Esophagus squamous epithelium (tissue), 5 donors: ENCODE measurements around the gene AP1S3. TPM values are rescaled to one million over a fixed set of nuclear protein-coding genes. Genes with fewer than 3 reads are reported as not detected.
A peak's percentile ranks its signal among the peaks of the same experiment; 100 is the strongest.

Source experiments
- DNase-seq: peaks from one replicate; lab custom pipeline; 2025; lab: John Stamatoyannopoulos, UW
- H3K27ac ChIP-seq, 4 donors: fragments of 200-600 bp; sonication (generic); one replicate each; pipeline ENCODE4 v1.5.1; 2016 to 2019; ENCODE audit warnings: mild to moderate bottlenecking in 1 of 4
- H3K27me3 ChIP-seq, 4 donors: fragments of 200-600 bp; sonication (generic); 1 replicate in 3 of 4; 2 replicates in 1 of 4; pipeline versions ENCODE4 v1.5.1 to v1.6.0; 2017 to 2021; ENCODE audit warnings: antibody characterized with exemption in 1 of 4
- H3K36me3 ChIP-seq, 3 donors: fragments of 200-600 bp; sonication (generic); one replicate each; pipeline ENCODE4 v1.5.1; 2016 to 2019
- H3K4me1 ChIP-seq, 3 donors: fragments of 200-600 bp; sonication (generic); one replicate each; pipeline ENCODE4 v1.5.1; 2017 to 2019
- H3K4me3 ChIP-seq, 4 donors: fragments of 200-600 bp; sonication (generic); 1 replicate in 3 of 4; 2 replicates in 1 of 4; pipeline ENCODE4 v1.5.1; 2016 to 2019; ENCODE audit warnings: mild to moderate bottlenecking in 2 of 4, moderate library complexity in 1 of 4
- H3K9me3 ChIP-seq, 3 donors: fragments of 200-600 bp; sonication (generic); one replicate each; pipeline ENCODE4 v1.5.1; 2016 to 2019
- POLR2A ChIP-seq, 4 donors: fragments of 450-650 bp; IDR thresholded peaks; one replicate each; pipeline ENCODE4 v1.6.1; 2017; ENCODE audit warnings: antibody characterized with exemption in 4 of 4, mild to moderate bottlenecking in 4 of 4, moderate library complexity in 3 of 4
- WGBS, 2 donors: methylation state at CpG; one replicate each; pipeline ENCODE4 v1.1.5; 2018; 5-methylcytosine and 5-hydroxymethylcytosine counted together
- intact Hi-C: fragments of 100-400 bp; cut with DNase I; formaldehyde crosslinking; loops from one replicate; pipeline ENCODE4 v1.15.0; 2022
- total RNA-seq, 4 donors: library from RNA; depleted of rRNA; stranded (reverse); fragments of >200 nt; gene quantifications; one replicate each; pipeline ENCODE4 v1.1.0, GENCODE V29; 2016
- TF ChIP-seq, protein P1 (sequence below), 6 experiments: fragments of 450-650 bp in 4 of 6; fragments of 200-600 bp in 2 of 6; sonication (generic) in 2 of 6; IDR thresholded peaks; one replicate each; pipeline ENCODE4 v1.5.1; 2016 to 2019; ENCODE audit warnings: antibody characterized with exemption in 6 of 6, mild to moderate bottlenecking in 4 of 6, moderate library complexity in 4 of 6
- donor health status: DM: yes; HTN: yes; CAD: no.

AP1S3 gene
- total RNA-seq, 4 donors from 2014 or later = 11.3 to 27.4 (median 15.6) TPM

DNA sequence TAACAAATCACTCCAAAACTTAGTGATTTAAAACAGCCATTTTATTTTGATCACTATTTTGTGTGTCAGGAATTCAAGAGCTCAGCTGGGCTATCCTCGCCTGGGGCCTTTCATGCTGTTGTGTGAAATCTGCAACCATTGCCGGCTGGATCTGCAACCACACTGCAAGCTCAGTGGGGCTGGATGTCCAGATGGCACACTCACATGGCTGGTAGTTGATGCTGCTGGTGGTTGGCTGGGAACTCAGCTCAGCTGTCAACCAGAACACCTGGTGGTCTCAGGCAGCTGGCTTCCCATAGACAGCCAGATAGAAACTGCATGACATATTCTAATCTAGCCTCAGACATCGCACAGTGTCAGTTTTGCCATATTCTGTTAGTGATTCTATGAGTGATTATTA, 30.6 kb upstream of the AP1S3 start:
- intact Hi-C loops = no loop called here

DNA sequence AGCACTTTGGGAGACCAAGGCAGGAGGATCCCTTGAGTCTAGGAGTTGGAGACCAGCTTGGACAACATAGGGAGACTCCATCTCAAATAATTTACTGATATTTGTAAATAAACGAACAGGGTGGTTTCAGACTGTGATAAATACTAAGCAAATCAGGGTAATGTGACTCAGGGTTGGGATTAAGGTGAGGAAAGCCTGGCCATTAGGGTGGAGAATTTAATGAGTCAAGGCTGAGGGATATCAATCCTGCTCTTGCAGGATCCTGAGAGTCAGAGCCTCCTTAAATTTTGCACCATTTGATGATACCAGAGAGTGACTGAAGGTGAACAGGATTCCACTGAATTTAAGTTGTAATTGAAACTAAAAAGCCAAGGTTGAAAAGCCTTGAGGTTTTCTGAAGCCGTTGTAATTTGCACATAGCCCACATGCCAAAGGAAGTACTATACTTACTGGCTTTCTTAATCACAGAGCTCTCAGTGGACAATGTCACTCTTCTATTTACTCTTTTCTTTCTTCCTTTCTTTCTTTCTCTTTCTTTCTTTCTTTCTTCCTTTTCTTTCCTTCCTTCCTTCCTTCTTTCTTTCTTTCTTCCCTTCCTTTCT, 28.6 kb upstream of the AP1S3 start:
- Histone ChIP-seq H3K9me3 (no peaks in the 10 kb centered on the region), H3K36me3 (peaks cover 0 to 13% (median 0%) of the 10 kb centered on the region in 3 donors), H3K4me1 (peaks cover 0 to 8% (median 4%) of the 10 kb centered on the region in 3 donors), H3K27ac (no peak overlapping the region), H3K4me3 (no peak overlapping the region), H3K27me3 (no peaks in the 10 kb centered on the region)
- 35 to 50% methylated on average over 2 of the region's 2 CpGs for WGBS, 2 donors
- intact Hi-C loops = no loop called here
- TF ChIP-seq, protein P1, sequence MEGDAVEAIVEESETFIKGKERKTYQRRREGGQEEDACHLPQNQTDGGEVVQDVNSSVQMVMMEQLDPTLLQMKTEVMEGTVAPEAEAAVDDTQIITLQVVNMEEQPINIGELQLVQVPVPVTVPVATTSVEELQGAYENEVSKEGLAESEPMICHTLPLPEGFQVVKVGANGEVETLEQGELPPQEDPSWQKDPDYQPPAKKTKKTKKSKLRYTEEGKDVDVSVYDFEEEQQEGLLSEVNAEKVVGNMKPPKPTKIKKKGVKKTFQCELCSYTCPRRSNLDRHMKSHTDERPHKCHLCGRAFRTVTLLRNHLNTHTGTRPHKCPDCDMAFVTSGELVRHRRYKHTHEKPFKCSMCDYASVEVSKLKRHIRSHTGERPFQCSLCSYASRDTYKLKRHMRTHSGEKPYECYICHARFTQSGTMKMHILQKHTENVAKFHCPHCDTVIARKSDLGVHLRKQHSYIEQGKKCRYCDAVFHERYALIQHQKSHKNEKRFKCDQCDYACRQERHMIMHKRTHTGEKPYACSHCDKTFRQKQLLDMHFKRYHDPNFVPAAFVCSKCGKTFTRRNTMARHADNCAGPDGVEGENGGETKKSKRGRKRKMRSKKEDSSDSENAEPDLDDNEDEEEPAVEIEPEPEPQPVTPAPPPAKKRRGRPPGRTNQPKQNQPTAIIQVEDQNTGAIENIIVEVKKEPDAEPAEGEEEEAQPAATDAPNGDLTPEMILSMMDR (IDR thresholded peaks at IDR 0.05) = no peak
- TF ChIP-seq POLR2A (IDR thresholded peaks at IDR 0.05) = no peak
- DNase-seq = no peak

More for the DNA sequence above, 30.6 kb upstream of the AP1S3 start:
- TF ChIP-seq, protein P1 (IDR thresholded peaks at IDR 0.05) = no peak
- TF ChIP-seq POLR2A (IDR thresholded peaks at IDR 0.05) = no peak
- 74 to 100% methylated on average over 1 to 3 of the region's 3 CpGs for WGBS, 2 donors
- Histone ChIP-seq H3K27ac (no peak overlapping the region), H3K27me3 (no peaks in the 10 kb centered on the region), H3K36me3 (peaks cover 0 to 23% (median 0%) of the 10 kb centered on the region in 3 donors), H3K4me1 (no peaks in the 10 kb centered on the region), H3K9me3 (no peaks in the 10 kb centered on the region), H3K4me3 (no peak overlapping the region)
- DNase-seq = no peak

DNA sequence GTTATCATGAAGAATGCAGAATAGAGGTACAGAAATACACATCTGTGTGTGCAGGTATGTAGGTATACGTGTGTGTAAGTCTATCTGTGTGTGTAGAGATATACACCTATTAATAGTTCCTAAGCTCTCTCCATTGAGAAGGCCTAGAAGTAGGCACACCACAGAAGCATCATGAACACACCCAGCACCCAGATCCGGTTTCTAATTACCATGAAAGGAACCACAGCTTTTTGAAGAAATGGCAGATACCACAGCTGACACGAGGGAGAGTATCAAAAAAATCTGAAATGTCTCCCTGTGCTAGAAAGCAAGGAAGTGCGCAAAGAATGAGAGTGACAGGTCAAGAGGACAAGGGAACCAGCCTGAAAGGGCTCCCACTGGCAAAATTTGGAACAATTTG, 27.7 kb upstream of the AP1S3 start:
- Histone ChIP-seq H3K36me3 (peaks cover 0 to 4% (median 0%) of the 10 kb centered on the region in 3 donors), H3K27ac (no peak overlapping the region), H3K4me3 (no peak overlapping the region), H3K4me1 (peaks cover 0 to 14% (median 4%) of the 10 kb centered on the region in 3 donors), H3K9me3 (no peaks in the 10 kb centered on the region), H3K27me3 (no peaks in the 10 kb centered on the region)
- WGBS, 2 donors = 81 to 86% methylated on average over 4 of the region's 4 CpGs
- no peak for DNase-seq
- intact Hi-C loops = no loop called here
- TF ChIP-seq POLR2A (IDR thresholded peaks at IDR 0.05) = no peak
- TF ChIP-seq, protein P1 (IDR thresholded peaks at IDR 0.05) = no peak

DNA sequence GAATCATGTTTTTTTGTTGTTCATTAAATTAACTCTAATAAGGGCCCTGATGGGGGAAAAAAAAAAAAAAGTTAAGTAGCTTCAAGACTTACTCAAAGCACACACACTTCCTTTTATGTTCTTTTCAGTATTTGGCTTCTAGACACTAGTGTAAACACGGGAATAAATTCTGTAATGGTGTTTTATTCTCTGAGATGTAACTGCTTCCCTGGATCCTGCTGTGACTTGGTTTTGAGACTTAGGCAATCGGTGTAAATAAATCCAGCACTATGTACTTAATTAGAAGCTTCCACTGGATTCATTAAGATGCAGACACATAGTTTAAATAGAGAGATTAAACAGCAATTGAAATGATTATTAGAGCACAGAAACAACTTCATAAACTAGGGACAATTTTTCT, 26.1 kb upstream of the AP1S3 start:
- Histone ChIP-seq H3K4me1 (peaks cover 0 to 14% (median 4%) of the 10 kb centered on the region in 3 donors), H3K9me3 (no peaks in the 10 kb centered on the region), H3K36me3 (no peaks in the 10 kb centered on the region), H3K4me3 (no peak overlapping the region), H3K27ac (no peak overlapping the region), H3K27me3 (no peaks in the 10 kb centered on the region)
- 44 to 47% methylated on average over 2 of the region's 2 CpGs for WGBS, 2 donors
- intact Hi-C loops = no loop called here
- DNase-seq = no peak
- TF ChIP-seq POLR2A (IDR thresholded peaks at IDR 0.05) = no peak
- TF ChIP-seq, protein P1 (IDR thresholded peaks at IDR 0.05) = no peak

DNA sequence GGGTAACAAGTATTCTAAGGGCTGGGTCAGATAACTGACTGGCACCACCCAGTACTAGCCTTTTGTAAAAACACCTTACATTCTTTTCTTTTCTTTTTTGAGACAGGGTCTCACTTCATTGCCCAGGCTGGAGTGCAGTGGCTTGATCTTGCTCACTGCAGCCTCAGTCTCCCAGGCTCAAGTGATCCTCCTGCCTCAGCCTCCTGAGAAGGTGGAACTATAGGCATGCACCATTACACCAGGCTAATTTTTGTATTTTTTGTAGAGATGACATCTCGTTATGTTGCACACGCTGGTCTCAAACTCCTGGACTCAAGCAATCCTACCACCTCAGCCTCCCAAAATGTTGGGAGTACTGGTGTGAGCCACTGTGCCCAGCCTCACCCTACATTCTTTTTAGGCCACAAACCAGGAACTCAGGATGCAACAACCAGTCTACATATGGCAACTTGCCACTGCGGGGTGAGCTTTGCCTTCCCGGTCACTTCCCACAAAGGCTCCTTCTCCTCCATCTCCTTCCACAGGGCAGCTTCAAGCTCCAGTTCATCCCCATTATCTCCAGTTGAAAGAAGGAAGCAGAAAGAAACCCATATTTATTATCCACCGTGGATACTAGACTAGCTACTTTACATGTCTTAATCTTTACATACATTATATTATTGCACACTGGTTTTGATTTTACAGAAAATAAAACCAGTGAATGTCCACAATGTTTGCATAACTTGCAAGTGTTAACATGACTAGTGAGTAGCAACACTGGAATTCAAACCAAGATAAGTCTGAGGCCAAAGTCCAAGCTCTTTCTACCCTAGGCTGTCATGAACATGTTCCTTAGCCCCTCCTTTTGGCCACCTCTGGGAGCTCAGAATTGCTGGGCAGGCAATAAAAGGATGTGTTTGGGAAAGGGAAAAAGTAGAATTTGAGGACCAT, 23.7 kb upstream of the AP1S3 start:
- Histone ChIP-seq H3K27ac (peak overlapping the region; percentile 4 to 41 (median 16)), H3K4me3 (no peak overlapping the region), H3K36me3 (no peaks in the 10 kb centered on the region), H3K9me3 (no peaks in the 10 kb centered on the region), H3K4me1 (peaks cover 0 to 14% (median 4%) of the 10 kb centered on the region in 3 donors), H3K27me3 (no peaks in the 10 kb centered on the region)
- 22 to 58% methylated on average over 3 to 5 of the region's 5 CpGs for WGBS, 2 donors
- intact Hi-C loops = no loop called here
- DNase-seq = no peak
- TF ChIP-seq, protein P1 (IDR thresholded peaks at IDR 0.05) = no peak
